Measurements from ENCODE around the gene MAPK8.

- TF ChIP-seq CTCF (IDR thresholded peaks at IDR 0.05) (no peak), POLR2A (IDR thresholded peaks at IDR 0.05) (no peak)
Measured at GRCh38 chr10:48290286-48290685, 16.2 kb upstream of the MAPK8 start.
